Endodermal cell (in vitro differentiated cells): Measurements from ENCODE around the gene MCHR2. TPM values are rescaled to one million over a fixed set of nuclear protein-coding genes. Genes with fewer than 3 reads are reported as not detected.

Experiments
- DNase-seq: peaks from one replicate; pipeline ENCODE4 v3.0.0-alpha.2; 2017
- H3K27ac ChIP-seq: 2 replicates; pipeline ENCODE4 v1.5.1; 2013; ENCODE audit warnings: mild to moderate bottlenecking, low read depth, low read length, moderate library complexity
- H3K27me3 ChIP-seq: 2 replicates; pipeline ENCODE4 v1.6.1; 2013; ENCODE audit warnings: mild to moderate bottlenecking, low read length, moderate library complexity; ENCODE audit not compliant: insufficient read depth, control insufficient read depth, poor library complexity, severe bottlenecking
- H3K36me3 ChIP-seq: 2 replicates; pipeline ENCODE4 v1.7.0; 2013; ENCODE audit warnings: mild to moderate bottlenecking, low read length, moderate library complexity; ENCODE audit not compliant: control insufficient read depth, insufficient read depth
- H3K4me1 ChIP-seq: one replicate; pipeline ENCODE4 v1.7.0; 2013; ENCODE audit warnings: low read length; ENCODE audit not compliant: control insufficient read depth, insufficient read depth
- H3K4me3 ChIP-seq: 2 replicates; pipeline ENCODE4 v1.5.1; 2013; ENCODE audit warnings: mild to moderate bottlenecking, low read length, moderate library complexity
- H3K9ac ChIP-seq: 2 replicates; pipeline ENCODE4 v1.6.1; 2013; ENCODE audit warnings: mild to moderate bottlenecking, low read length, moderate library complexity; ENCODE audit not compliant: poor library complexity, severe bottlenecking; ENCODE audit errors: extremely low read depth
- H3K9me3 ChIP-seq: 2 replicates; pipeline ENCODE4 v1.6.1; 2013; ENCODE audit warnings: mild to moderate bottlenecking, low read length, moderate library complexity; ENCODE audit not compliant: control insufficient read depth
- H3K27ac Mint-ChIP-seq: 2 replicates; pipeline ENCODE4 v1.8.0; 2020; ENCODE audit warnings: mixed read lengths
- H3K27me3 Mint-ChIP-seq: 2 replicates; pipeline ENCODE4 v1.8.0; 2021; ENCODE audit warnings: mild to moderate bottlenecking, mixed read lengths; ENCODE audit not compliant: insufficient read depth
- H3K36me3 Mint-ChIP-seq: 2 replicates; pipeline ENCODE4 v1.8.0; 2020; ENCODE audit warnings: low read depth, mixed read lengths
- H3K4me1 Mint-ChIP-seq: 2 replicates; pipeline ENCODE4 v1.8.0; 2020; ENCODE audit warnings: mixed read lengths
- H3K4me3 Mint-ChIP-seq: 2 replicates; pipeline ENCODE4 v1.8.0; 2020; ENCODE audit warnings: mild to moderate bottlenecking, moderate library complexity, mixed read lengths
- H3K9me3 Mint-ChIP-seq: 2 replicates; pipeline ENCODE4 v1.8.0; 2020; ENCODE audit warnings: mild to moderate bottlenecking, mixed read lengths
- WGBS, 2 experiments: methylation state at CpG; one replicate each; pipeline versions ENCODE4 v1.1.5 to v1.1.7; 2013; ENCODE audit warnings: missing lambda C conversion rate in 2 of 2, mixed read lengths in 1 of 2; ENCODE audit not compliant: insufficient coverage in 1 of 2, insufficient read length in 1 of 2; 5-methylcytosine and 5-hydroxymethylcytosine counted together
- total RNA-seq, 2 donors: library from RNA; stranded (reverse); fragmentation: NEBNext Ultra II Directional in 1 of 2; extraction: Animal tissue kit (Norgen Biotek cat#: 25700) in 1 of 2; gene quantifications; 2 replicates in 1 of 2; 3 replicates in 1 of 2; pipeline ENCODE4 v1.2.1, GENCODE V29; 2021
- TF ChIP-seq, protein P1 (sequence below): fragments of 200-600 bp; sonication (generic); conservative IDR thresholded peaks from 2 replicates; pipeline ENCODE4 v1.5.0; 2021; ENCODE audit warnings: antibody characterized with exemption, mild to moderate bottlenecking

MCHR2 gene
- total RNA-seq, 2 donors from 2014 or later, result not detected

- H3K9ac ChIP-seq, result no peak overlapping the region
- H3K4me1 ChIP-seq, result no peaks in the 10 kb centered on the region
- Mint-ChIP-seq H3K4me1 (peaks cover 7% of the 10 kb centered on the region), H3K27me3 (peaks cover 3% of the 10 kb centered on the region), H3K9me3 (no peaks in the 10 kb centered on the region), H3K27ac (no peak overlapping the region), H3K4me3 (no peak overlapping the region), H3K36me3 (no peaks in the 10 kb centered on the region)
- 90% methylated on average over 2 of the region's 2 CpGs; no CpG with 5 or more reads in 1 of the 2 experiments for WGBS, 2 experiments
- no peaks in the 10 kb centered on the region for H3K27me3 ChIP-seq
- no peak overlapping the region for H3K27ac ChIP-seq
- DNase-seq, result peak; percentile 58
- no peak overlapping the region for H3K4me3 ChIP-seq
- no peaks in the 10 kb centered on the region for H3K36me3 ChIP-seq
- no peaks in the 10 kb centered on the region for H3K9me3 ChIP-seq
- TF ChIP-seq, protein P1, sequence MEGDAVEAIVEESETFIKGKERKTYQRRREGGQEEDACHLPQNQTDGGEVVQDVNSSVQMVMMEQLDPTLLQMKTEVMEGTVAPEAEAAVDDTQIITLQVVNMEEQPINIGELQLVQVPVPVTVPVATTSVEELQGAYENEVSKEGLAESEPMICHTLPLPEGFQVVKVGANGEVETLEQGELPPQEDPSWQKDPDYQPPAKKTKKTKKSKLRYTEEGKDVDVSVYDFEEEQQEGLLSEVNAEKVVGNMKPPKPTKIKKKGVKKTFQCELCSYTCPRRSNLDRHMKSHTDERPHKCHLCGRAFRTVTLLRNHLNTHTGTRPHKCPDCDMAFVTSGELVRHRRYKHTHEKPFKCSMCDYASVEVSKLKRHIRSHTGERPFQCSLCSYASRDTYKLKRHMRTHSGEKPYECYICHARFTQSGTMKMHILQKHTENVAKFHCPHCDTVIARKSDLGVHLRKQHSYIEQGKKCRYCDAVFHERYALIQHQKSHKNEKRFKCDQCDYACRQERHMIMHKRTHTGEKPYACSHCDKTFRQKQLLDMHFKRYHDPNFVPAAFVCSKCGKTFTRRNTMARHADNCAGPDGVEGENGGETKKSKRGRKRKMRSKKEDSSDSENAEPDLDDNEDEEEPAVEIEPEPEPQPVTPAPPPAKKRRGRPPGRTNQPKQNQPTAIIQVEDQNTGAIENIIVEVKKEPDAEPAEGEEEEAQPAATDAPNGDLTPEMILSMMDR, result peak; percentile 20
Measured at GRCh38 chr6:99940582-99940981, 53.4 kb downstream of the MCHR2 start.

- no peaks in the 10 kb centered on the region for H3K4me1 ChIP-seq
- H3K36me3 ChIP-seq, result no peaks in the 10 kb centered on the region
- H3K27me3 Mint-ChIP-seq, result peaks cover 3% of the 10 kb centered on the region
- H3K4me1 Mint-ChIP-seq, result no peaks in the 10 kb centered on the region
- H3K4me3 ChIP-seq, result no peak overlapping the region
- no peaks in the 10 kb centered on the region for H3K9me3 ChIP-seq
- TF ChIP-seq, protein P1, result no peak
- DNase-seq, result no peak
- no peaks in the 10 kb centered on the region for H3K27me3 ChIP-seq
- H3K4me3 Mint-ChIP-seq, result no peak overlapping the region
- H3K9me3 Mint-ChIP-seq, result peaks cover 10% of the 10 kb centered on the region
- no peaks in the 10 kb centered on the region for H3K36me3 Mint-ChIP-seq
- no peak overlapping the region for H3K27ac Mint-ChIP-seq
- no peak overlapping the region for H3K9ac ChIP-seq
- no peak overlapping the region for H3K27ac ChIP-seq
Measured at GRCh38 chr6:99933129-99933528, 60.9 kb downstream of the MCHR2 start.

- 83 to 93% methylated on average over 2 to 3 of the region's 4 CpGs for WGBS, 2 experiments
- H3K36me3 Mint-ChIP-seq, result no peaks in the 10 kb centered on the region
- no peaks in the 10 kb centered on the region for H3K4me1 ChIP-seq
- H3K27ac Mint-ChIP-seq, result no peak overlapping the region
- H3K4me1 Mint-ChIP-seq, result no peaks in the 10 kb centered on the region
- TF ChIP-seq, protein P1, result no peak
- H3K9ac ChIP-seq, result no peak overlapping the region
- no peak overlapping the region for H3K4me3 ChIP-seq
- no peaks in the 10 kb centered on the region for H3K9me3 Mint-ChIP-seq
- H3K27ac ChIP-seq, result no peak overlapping the region
- no peaks in the 10 kb centered on the region for H3K36me3 ChIP-seq
- DNase-seq, result no peak
- H3K4me3 Mint-ChIP-seq, result no peak overlapping the region
- no peaks in the 10 kb centered on the region for H3K9me3 ChIP-seq
- no peaks in the 10 kb centered on the region for H3K27me3 Mint-ChIP-seq
- H3K27me3 ChIP-seq, result no peaks in the 10 kb centered on the region
Measured at GRCh38 chr6:99912657-99913056, 81.4 kb downstream of the MCHR2 start.
